AG04450 (cell line): ENCODE measurements around the gene TBKBP1. TPM values are rescaled to one million over a fixed set of nuclear protein-coding genes. Genes with fewer than 3 reads are reported as not detected.
A peak's percentile ranks its signal among the peaks of the same experiment; 100 is the strongest.

Source experiments
- CTCF ChIA-PET: fragments of 300-600, 350-600 bp; formaldehyde crosslinking; extraction: SDS; loops from one replicate; lab custom pipeline; 2022; ENCODE audit warnings: antibody characterized with exemption, inconsistent platforms; lab: Charles Lee
- POLR2A ChIA-PET: fragments of 350-600 bp; formaldehyde crosslinking; extraction: SDS; loops from one replicate; lab custom pipeline; 2021; ENCODE audit warnings: antibody characterized with exemption, inconsistent platforms; lab: Yijun Ruan, JAX
- DNase-seq: peaks from one replicate; pipeline ENCODE4 v3.0.0-alpha.2; 2011; ENCODE audit warnings: low read depth, low spot score
- H3K27ac ChIP-seq: one replicate; pipeline ENCODE4 v1.5.1; 2012; ENCODE audit warnings: low read depth, low read length, control low read depth
- H3K27me3 ChIP-seq: one replicate; pipeline ENCODE4 v1.6.0; 2012; ENCODE audit warnings: low read length; ENCODE audit not compliant: control insufficient read depth, insufficient read depth
- H3K4me3 ChIP-seq: 2 replicates; pipeline ENCODE4 v1.5.1; 2011; ENCODE audit warnings: mild to moderate bottlenecking, low read depth, low read length, control low read depth
- H3K9me3 ChIP-seq: 2 replicates; pipeline ENCODE4 v1.5.1; 2012; ENCODE audit warnings: low read length; ENCODE audit not compliant: control insufficient read depth, insufficient read depth
- CTCF ChIP-seq: IDR thresholded peaks from 2 replicates; pipeline ENCODE4 v1.5.1; 2011; ENCODE audit warnings: low read depth, low read length, control low read depth, inconsistent platforms
- polyA plus RNA-seq: library from polyadenylated mRNA; depleted of rRNA; stranded (reverse); fragments of >200 nt; gene quantifications from 2 replicates; pipeline ENCODE4 v1.2.3, GENCODE V29; 2011

Gene TBKBP1
- polyA plus RNA-seq, 1 experiment, result 4.8 TPM

- H3K9me3 ChIP-seq, result no peaks in the 10 kb centered on the region; the same call in 1 of the 2 replicates
- H3K4me3 ChIP-seq, result no peak overlapping the region
- peaks cover 46% of the 10 kb centered on the region for H3K27me3 ChIP-seq
- TF ChIP-seq CTCF, result peak; percentile 32
- ChIA-PET POLR2A (no interaction called here), CTCF (no interaction called here)
- DNase-seq, result no peak
- no peak overlapping the region for H3K27ac ChIP-seq
Measured at GRCh38 chr17:47742319-47743181, 48.6 kb downstream of the TBKBP1 start.

GRCh38 chr17:47744168-47745036 lies 50.4 kb downstream of the TBKBP1 start:
- no peak for TF ChIP-seq CTCF
- no peak overlapping the region for H3K27ac ChIP-seq
- peaks cover 52% of the 10 kb centered on the region for H3K27me3 ChIP-seq
- ChIA-PET POLR2A (no interaction called here), CTCF (interaction anchor here (0.6 kb wide), 1 partner anchor 114 kb away, joined by 3 read pairs; no protein-coding TSS in a partner anchor)
- H3K4me3 ChIP-seq, result no peak overlapping the region
- H3K9me3 ChIP-seq, result no peaks in the 10 kb centered on the region; the same call in 1 of the 2 replicates
- no peak for DNase-seq

- no peak for DNase-seq
- CTCF ChIA-PET, result interaction anchor here (1.7 kb wide), 1 partner anchor 8 kb away, joined by 3 read pairs; no protein-coding TSS in a partner anchor
- H3K27ac ChIP-seq, result no peak overlapping the region
- H3K9me3 ChIP-seq, result no peaks in the 10 kb centered on the region; the same call in 1 of the 2 replicates
- TF ChIP-seq CTCF, result no peak
- H3K4me3 ChIP-seq, result no peak overlapping the region
- POLR2A ChIA-PET, result no interaction called here
- peaks cover 52% of the 10 kb centered on the region for H3K27me3 ChIP-seq
Measured at GRCh38 chr17:47745037-47745380, 51.0 kb downstream of the TBKBP1 start.

GRCh38 chr17:47751471-47751870 lies 57.5 kb downstream of the TBKBP1 start:
- ChIA-PET CTCF (interaction anchor here (0.5 to 0.7 kb wide), 2 partner anchors 1125 to 1707 kb away, joined by 3 read pairs; no protein-coding TSS in a partner anchor), POLR2A (no interaction called here)

More at GRCh38 chr17:47751471-47751870, 57.5 kb downstream of the TBKBP1 start:
- H3K27me3 ChIP-seq, result peaks cover 10% of the 10 kb centered on the region
- peaks cover 4% of the 10 kb centered on the region for H3K9me3 ChIP-seq
- no peak overlapping the region for H3K27ac ChIP-seq
- no peak overlapping the region for H3K4me3 ChIP-seq
- no peak for TF ChIP-seq CTCF
- no peak for DNase-seq
